Sigmoid colon (tissue), 4 donors: ENCODE data around the gene ERFL.

Experiments
- CTCF ChIP-seq, 4 experiments: fragments of 450-650 bp in 3 of 4; fragments of 200-600 bp in 1 of 4; IDR thresholded peaks; one replicate each; pipeline ENCODE4 v1.5.1; 2016 to 2019; ENCODE audit warnings: antibody characterized with exemption in 4 of 4, mild to moderate bottlenecking in 3 of 4, moderate library complexity in 2 of 4
- EP300 ChIP-seq, 4 donors: sonication (generic); formaldehyde crosslinking; IDR thresholded peaks; one replicate each; pipeline ENCODE4 v1.6.1; 2017; ENCODE audit warnings: antibody characterized with exemption in 4 of 4

- TF ChIP-seq CTCF (IDR thresholded peaks at IDR 0.05), result no peak
- no peak for TF ChIP-seq EP300 (IDR thresholded peaks at IDR 0.05)
These were observed at the start of gene ERFL for GRCh38 chr19:41928221-41928683.
